ENCODE results near the gene PDE6H. TPM values are rescaled to one million over a fixed set of nuclear protein-coding genes. Genes with fewer than 3 reads are reported as not detected.

PDE6H gene
- total and polyA plus RNA-seq, 2 of the 8 experiments (the other 6 are each of a cell fraction or from before 2014, with no cell fraction given): not detected

- TF ChIP-seq ATF3 (IDR thresholded peaks at IDR 0.05; ENCODE audit: insufficient read depth, low read depth, low read length): no peak
These were observed 26.0 kb upstream of the PDE6H start (continued) for GRCh38 chr12:14946861-14947260.

Data from H1 (cell line).